Tibial nerve (tissue), 4 donors: ENCODE measurements around the gene MYOZ3. TPM values are rescaled to one million over a fixed set of nuclear protein-coding genes. Genes with fewer than 3 reads are reported as not detected.

Experiments
- total RNA-seq, 4 donors: library from RNA; depleted of rRNA; stranded (reverse); fragments of >200 nt; gene quantifications; one replicate each; pipeline ENCODE4 v1.1.0, GENCODE V29; 2016

MYOZ3 gene
- total RNA-seq, 4 donors from 2014 or later: 0.30 to 9.0 (median 4.6) TPM

Other genes starting within 250 kb of the MYOZ3 start
- 1,000 to 10,000 TPM in 1 of 4 donors, 100 to 1,000 TPM in 3; 309 to 1,049 (median 557) TPM for gene CD74, start 248.3 kb upstream of the MYOZ3 start, total RNA-seq
- 1,000 to 10,000 TPM; 2,328 to 3,623 (median 2,710) TPM for gene RPS14, start 211.5 kb upstream of the MYOZ3 start, total RNA-seq
- 100 to 1,000 TPM in 2 of 4 donors, 10 to 100 TPM in 2; 53.2 to 137 (median 104) TPM for gene NDST1, start 153.1 kb upstream of the MYOZ3 start, total RNA-seq
- gene SYNPO, start 20.6 kb upstream of the MYOZ3 start, total RNA-seq: 10 to 100 TPM; 58.4 to 71.5 (median 63.5) TPM
- gene RBM22, start 39.8 kb downstream of the MYOZ3 start, total RNA-seq: 10 to 100 TPM; 24.7 to 41.6 (median 33.2) TPM
- 10 to 100 TPM; 38.0 to 80.2 (median 63.4) TPM for gene DCTN4, start 97.8 kb downstream of the MYOZ3 start, total RNA-seq
- gene SMIM3, start 117.5 kb downstream of the MYOZ3 start, total RNA-seq: 10 to 100 TPM; 33.0 to 54.3 (median 38.3) TPM
- not detected for gene IRGM, start 185.3 kb downstream of the MYOZ3 start, total RNA-seq
- gene ZNF300, start 243.7 kb downstream of the MYOZ3 start, total RNA-seq: 10 to 100 TPM in 1 of 4 donors, 1 to 10 TPM in 3; 6.3 to 10.5 (median 7.8) TPM